DND-41 (cell line): ENCODE data around the gene SLX4.

Experiments
- CTCF ChIP-seq: IDR thresholded peaks from 2 replicates; pipeline ENCODE4 v1.5.1; 2012; ENCODE audit warnings: borderline replicate concordance, low read length, moderate library complexity, mild to moderate bottlenecking; ENCODE audit not compliant: poor library complexity, severe bottlenecking; ENCODE audit errors: extremely low read depth
- EZH2 ChIP-seq: IDR thresholded peaks from 3 replicates; pipeline ENCODE4 v1.6.1; 2012; ENCODE audit warnings: borderline replicate concordance, low read depth, mild to moderate bottlenecking, moderate library complexity, low read length, inconsistent platforms; ENCODE audit not compliant: severe bottlenecking

DNA sequence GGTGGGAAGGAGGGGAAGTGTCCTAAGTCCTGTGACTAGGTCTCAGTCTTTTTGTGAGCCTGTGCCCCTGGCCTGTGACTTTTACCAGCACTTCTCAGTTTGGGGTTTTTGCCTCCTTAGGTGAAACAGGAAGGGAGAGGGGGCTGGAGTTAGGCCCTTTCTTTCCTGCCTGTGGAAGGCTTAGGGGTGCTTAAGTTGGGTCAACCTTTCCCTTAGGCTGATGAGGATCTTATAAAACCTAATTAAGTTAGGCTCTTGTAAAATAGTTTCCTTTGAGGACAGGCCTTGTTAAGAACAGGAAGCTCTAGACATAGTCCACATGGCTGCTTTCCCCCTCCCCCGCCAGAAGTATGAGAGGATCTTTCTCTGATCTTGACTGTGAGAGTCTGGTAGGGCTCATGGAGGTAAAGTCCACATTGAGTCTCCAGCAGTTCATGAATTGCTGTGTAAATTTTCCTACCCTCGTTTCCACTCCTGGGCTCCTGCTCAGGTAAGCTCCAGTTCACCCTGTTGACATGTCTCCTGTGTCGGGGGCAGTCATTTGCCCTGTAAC is 26.0 kb upstream of the SLX4 start:
- TF ChIP-seq CTCF (no peak), EZH2 (no peak)
